Fibroblast of skin of left biceps (primary cell): ENCODE data around the gene CEACAM19.
A peak's percentile ranks its signal among the peaks of the same experiment; 100 is the strongest.
"Not testable (repeated sequence)": the region's sequence is repeated elsewhere in the genome, so short reads cannot be mapped to it uniquely, and the experiment has no call there.

Experiments
- DNase-seq, 2 experiments: peaks; one replicate each; pipeline ENCODE4 v3.0.0-alpha.2; 2013; ENCODE audit warnings: low read depth in 2 of 2

CEACAM19 gene

DNA sequence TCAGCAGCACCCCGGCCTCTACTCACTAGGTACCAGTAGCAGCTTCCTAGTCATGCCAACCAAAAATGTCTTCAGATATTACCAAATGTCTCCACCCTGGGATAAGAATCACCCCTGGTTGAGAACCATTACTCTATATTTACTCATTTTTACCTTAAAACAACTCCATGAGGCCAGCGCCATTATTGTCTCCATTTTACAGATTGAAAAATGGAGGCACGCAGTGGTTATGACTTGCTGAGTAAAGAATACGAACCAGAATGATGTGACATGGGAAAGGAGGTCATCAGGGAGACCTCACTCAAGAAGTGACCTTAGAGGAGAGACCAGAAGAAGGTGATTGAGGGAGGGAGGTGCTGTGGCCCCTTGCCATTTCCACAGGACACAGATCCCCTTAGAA lies 2.2 kb downstream of the CEACAM19 start:
- DNase-seq = no peak

GRCh38 chr19:44675521-44675920 lies 4.2 kb downstream of the CEACAM19 start:
- no peak for DNase-seq

DNA sequence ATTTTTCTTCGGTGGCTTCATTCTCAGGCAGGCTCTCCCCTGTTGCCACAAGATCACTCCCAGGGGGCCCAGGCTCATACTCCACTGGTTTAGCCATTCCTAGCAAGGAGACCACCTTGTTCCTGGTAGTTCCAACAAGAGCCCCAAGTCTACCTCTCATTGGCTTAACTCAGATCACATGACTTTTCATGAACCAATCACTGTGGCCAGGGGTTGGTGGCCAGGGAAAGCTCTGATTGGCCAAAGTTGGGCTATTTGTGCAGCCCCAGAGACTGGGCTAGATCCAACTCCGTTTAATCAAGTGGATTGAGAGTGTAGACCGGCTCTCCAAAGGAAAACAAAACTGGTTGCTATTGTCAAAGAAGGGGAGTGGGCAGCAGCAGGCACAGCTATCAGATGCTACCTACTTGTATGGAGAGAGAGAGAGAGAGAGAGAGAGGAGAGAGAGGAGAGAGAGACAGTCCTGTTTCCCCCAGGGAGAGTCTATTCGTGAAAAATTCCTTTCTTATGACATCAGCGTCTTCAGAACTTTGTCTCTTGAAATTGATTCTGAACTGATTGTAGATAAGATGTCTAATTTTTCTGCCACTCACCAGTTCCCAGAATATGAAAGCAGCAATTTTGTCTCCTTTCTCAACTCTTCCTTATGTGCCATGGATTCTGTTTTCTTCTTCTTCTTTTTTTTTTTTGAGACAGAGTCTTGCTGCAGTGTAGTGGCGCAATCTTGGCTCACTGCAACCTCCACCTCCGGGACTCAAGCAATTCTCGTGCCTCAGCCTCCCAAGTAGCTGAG lies 5.9 kb downstream of the CEACAM19 start:
- DNase-seq = peak; percentile 40 to 43

GRCh38 chr19:44680536-44680935 lies 9.3 kb downstream of the CEACAM19 start:
- no peak for DNase-seq

DNA sequence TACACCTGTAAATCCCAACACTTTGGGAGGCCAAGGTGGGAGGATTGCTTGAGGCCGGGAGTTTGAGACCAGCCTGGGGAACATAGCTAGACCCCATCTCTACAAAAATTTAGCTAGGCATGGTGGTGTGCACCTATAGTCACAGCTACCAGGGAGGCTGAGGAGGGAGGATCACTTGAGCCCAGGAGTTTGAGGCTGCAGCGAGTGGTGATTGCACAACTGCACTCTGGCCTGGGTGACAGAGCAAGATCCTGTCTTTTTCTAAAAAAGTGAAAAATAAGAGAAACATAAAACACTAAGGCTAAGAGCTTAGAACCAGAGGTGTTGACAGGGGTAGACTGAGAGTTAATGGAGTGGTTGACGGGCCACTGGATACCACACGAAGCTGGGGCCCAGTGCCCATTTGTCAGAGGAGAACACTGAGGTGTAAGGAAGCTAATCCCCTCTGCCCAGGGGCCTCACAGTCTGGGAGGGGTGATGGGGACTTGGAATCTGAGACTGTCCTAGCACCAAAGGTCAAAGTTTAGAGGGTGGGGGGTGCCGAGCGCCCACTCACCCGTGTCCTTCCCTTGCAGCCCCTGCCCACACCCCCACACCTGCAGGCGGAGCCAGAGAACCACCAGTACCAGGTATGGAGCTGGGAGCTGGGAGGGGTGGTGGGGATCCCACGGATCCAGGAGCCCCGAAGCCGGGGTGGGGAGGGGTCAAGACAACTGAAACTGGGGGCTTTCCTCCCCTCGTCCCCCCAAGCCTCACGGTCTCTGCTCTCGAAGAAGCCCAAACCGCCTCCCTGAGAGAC lies 10.9 kb downstream of the CEACAM19 start:
- DNase-seq = no peak

GRCh38 chr19:44682807-44683206 lies 11.5 kb downstream of the CEACAM19 start:
- DNase-seq = no peak

- no peak for DNase-seq
Observed at GRCh38 chr19:44683434-44684210, 12.3 kb downstream of the CEACAM19 start.

GRCh38 chr19:44684396-44684795 lies 13.1 kb downstream of the CEACAM19 start:
- DNase-seq = not testable (repeated sequence)

- peak; percentile 64 for DNase-seq
Observed at GRCh38 chr19:44684892-44685863, 13.9 kb downstream of the CEACAM19 start.

GRCh38 chr19:44685877-44686276 lies 14.6 kb downstream of the CEACAM19 start:
- DNase-seq = no peak

- no peak for DNase-seq
Observed at GRCh38 chr19:44686896-44687295, 15.6 kb downstream of the CEACAM19 start.

DNA sequence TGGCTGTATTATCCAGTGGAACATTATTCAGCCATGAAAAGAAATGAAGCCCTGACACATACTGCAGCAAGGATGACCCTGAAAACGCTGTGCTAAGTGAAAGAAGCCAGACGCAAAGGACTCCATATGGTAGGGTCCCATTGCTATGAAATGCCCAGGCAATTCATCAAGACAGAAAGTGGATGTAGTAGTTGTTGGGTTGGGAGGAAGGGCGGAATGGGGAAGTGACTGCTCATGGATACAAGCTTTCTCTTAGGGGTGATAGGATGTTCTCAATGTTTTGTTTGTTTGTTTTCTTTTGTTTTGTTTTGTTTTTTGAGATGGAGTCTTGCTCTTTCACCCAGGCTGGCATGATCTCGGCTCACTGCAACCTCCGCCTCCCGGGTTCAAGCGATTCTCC lies 16.6 kb downstream of the CEACAM19 start:
- DNase-seq = no peak

DNA sequence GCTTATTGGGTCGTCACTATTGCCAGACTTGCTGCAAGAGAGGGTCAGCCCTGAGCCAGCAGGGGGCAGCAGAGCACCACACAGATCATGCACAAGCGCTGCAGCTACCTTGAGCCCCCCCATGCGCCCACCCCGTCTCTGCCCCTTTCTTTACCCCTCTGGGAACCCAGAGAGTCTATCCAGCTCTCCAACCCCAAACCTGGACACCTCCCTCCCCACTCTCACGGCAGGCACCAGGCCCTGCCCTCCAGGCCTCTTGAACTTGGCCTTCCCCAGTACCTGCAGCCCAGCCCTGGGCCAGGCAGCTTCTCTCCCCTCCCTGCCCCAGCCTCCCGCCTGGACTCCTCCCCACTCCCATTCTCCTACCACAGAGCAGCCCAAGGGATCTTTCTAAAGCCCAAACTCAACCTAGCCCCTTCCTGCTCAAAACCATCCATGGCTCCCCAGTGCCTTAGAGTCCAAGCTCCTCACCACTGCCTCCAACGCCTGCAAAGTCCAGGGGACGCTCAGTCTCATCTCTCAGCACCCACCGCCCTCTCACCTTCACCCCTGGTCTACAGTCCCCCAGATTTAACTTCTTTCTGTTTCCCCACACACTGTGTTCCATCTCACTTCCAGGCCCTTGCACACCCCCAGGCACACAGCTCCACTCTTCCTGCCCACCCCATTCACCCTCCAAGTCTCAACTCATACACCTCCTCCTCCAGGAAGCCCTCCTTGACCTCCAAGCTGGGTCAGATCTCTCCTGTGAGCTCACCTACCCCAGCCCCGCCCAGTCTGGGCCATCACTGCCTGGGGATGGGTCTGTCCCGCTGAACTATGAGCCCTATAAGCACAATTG lies 18.2 kb downstream of the CEACAM19 start:
- peak in 1 of 2 experiments; percentile 17 for DNase-seq

GRCh38 chr19:44690131-44690440 lies 18.8 kb downstream of the CEACAM19 start:
- no peak for DNase-seq

DNA sequence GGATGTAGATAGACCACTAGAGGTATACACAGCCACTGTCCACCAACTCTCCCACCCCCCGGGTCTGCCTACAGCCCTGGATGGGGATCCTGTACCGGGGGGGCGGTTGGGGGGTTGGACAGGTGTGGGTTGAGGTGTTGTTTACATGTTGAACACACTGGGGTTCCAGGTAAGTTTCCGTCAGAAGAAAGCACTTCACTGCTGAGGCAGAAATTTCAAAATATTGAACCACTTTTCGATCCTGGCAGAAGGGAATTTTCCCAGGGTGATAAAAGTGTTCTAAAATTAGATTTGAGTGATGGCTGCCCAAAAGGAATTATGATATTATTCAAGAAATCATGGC lies 21.1 kb downstream of the CEACAM19 start:
- no peak for DNase-seq

DNA sequence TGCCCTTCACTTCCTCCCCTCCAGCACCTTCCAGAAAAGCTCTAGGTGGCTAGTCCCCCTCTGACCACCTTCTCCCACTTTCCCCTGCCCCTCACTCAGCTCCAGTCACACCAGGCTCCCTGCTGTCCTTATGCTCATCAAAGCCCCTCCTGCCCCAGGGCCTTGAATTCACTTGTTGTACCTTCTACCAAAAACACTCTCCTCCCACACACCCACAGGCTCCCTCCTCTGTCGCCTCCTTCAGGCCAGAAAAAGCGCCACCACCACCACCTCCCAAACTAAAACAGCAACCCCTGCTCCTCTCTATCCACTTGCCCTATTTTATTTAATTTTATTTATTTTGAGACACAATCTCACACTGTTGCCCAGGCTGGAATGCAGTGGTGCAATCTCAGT lies 22.9 kb downstream of the CEACAM19 start:
- no peak for DNase-seq

DNA sequence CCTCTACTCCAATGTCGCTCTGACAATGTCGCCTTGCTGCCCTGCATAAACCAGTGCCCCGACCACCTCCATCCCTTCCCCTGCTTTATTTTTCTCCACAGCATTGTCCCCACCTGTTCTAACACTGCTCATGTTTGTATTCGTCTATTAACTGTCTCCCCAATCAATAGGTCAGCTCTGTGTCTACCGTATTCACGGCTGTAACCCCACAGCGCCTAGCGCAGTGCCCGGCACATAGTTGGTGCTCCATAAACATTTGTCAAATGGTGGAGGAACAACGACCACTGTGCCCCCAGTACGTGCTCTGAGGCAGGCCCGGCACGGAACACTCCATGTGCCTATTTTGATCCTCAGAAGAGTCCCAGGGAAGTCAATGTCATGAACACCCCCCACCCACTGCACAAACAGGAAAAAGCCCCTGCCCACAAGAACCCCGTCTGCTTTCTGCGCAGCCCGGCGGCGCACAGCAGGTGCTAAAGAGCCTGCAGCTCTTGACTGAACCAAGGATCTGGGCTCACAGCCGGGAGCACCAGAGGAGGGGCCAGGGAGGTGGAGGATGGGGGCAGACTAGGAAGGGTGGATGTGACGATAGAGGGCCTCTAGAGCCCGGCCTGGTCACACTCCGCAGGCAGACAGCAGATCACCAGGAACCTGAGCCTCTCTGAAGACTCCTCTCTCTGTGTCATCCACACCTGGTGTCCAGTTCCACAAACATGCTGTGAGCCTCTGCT lies 25.8 kb downstream of the CEACAM19 start:
- DNase-seq = no peak

GRCh38 chr19:44697670-44698034 lies 26.4 kb downstream of the CEACAM19 start:
- DNase-seq = no peak

DNA sequence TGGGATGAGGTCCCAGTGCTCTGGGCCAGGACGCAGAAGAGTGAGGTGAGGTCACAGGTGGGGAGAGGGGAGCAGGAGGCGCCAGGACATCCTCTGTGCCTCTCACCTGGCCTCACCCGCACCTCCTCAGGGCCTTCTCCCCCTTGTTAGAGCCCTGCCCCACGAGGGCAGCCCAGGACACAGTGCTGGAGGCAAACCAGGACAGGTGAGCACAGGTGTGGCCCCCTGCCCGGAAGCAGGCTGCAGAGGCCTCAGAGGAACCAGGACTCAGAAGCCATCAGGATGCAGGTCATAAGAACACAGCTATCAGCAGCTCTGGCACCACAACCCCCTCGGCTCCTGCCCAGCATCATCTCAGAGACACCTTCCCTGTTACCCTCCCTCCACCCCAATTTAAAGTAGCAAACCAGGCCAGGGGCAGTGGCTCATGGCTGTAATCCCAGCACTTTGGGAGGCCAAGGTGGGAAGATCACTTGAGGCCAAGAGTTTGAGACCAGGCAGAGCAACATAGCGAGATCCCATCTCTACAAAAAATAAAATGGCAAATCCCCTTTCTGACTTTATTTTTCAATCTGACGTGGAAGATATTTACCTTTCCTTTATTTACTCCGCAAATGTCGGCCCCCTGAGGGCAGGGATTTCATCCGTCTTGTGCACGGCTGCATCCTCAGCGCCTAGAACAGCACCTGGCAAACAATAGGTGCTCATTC lies 27.4 kb downstream of the CEACAM19 start, which contains the start of gene CEACAM16:
CEACAM16 (plus strand) TSS at position 660 of the 710 bp plus-strand sequence. CDS start 2,306 bp downstream, outside the sequence.
- DNase-seq = no peak
